ENCODE results near the gene HSDL2.
A peak's percentile ranks its signal among the peaks of the same experiment; 100 is the strongest.

The HSDL2 gene

GRCh38 chr9:112380102-112380824, at the start of gene HSDL2:
HSDL2 (plus strand) TSS chr9:112380108; CDS start chr9:112380164, 56 bp downstream.
- TF ChIP-seq, protein P1, sequence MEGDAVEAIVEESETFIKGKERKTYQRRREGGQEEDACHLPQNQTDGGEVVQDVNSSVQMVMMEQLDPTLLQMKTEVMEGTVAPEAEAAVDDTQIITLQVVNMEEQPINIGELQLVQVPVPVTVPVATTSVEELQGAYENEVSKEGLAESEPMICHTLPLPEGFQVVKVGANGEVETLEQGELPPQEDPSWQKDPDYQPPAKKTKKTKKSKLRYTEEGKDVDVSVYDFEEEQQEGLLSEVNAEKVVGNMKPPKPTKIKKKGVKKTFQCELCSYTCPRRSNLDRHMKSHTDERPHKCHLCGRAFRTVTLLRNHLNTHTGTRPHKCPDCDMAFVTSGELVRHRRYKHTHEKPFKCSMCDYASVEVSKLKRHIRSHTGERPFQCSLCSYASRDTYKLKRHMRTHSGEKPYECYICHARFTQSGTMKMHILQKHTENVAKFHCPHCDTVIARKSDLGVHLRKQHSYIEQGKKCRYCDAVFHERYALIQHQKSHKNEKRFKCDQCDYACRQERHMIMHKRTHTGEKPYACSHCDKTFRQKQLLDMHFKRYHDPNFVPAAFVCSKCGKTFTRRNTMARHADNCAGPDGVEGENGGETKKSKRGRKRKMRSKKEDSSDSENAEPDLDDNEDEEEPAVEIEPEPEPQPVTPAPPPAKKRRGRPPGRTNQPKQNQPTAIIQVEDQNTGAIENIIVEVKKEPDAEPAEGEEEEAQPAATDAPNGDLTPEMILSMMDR (IDR thresholded peaks at IDR 0.05; ENCODE audit: low read depth, low read length): no peak
- H3K4me3 ChIP-seq (ENCODE audit: low read depth, low read length): peak within 1 kb of the TSS; percentile 88

DNA sequence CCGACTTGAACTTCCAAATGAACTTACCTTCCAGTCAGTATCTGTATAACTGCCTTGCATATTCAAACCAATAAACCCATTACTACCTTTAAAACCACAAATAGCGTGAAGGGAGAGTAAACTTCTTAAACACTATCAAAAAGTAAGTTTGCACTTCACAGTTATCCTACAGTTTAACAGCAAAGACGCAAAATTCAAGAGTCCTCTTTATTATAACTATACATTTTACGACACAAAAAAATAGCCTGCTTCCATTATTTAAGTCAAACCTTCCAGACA, 48.3 kb upstream of the HSDL2 start:
- TF ChIP-seq, protein P1 (IDR thresholded peaks at IDR 0.05; ENCODE audit: low read depth, low read length): no peak
- peak overlapping the region; percentile 88 for H3K4me3 ChIP-seq (ENCODE audit: low read depth, low read length)

DNA sequence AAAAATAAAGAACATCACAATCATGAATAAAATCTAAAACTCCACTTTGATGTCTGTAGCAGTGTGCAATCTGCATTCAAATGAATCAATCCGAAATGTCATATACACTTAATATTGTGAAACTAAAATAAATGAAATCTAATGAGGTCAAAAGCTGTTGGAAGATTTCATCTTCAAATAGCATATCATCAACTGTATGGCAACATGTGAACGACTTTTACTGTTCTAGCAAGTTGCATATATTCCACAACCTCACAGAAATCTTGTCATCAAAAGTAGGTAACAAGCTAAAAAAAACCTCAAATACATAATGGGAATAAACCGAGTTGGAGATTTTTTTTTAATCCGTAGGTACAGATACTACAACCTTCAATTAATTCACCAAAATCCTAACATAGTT, 47.7 kb upstream of the HSDL2 start:
- H3K4me3 ChIP-seq (ENCODE audit: low read depth, low read length): peak overlapping the region; percentile 88
- TF ChIP-seq, protein P1 (IDR thresholded peaks at IDR 0.05; ENCODE audit: low read depth, low read length): no peak

DNA sequence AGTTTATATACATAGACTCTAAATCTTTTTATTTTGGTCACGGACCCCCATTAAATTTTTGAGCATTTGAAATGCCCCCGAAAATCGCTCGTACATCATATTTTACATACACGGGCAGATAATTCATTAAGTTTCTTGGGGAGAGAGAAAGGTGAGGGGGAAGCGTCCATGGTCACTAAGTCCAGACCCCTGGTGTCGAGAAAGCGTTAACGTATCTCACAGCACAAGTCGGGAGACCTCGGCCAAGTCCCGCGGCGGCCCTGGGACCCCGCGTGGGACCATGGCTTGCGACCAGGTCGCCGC, 47.3 kb upstream of the HSDL2 start:
- TF ChIP-seq, protein P1 (IDR thresholded peaks at IDR 0.05; ENCODE audit: low read depth, low read length): no peak
- H3K4me3 ChIP-seq (ENCODE audit: low read depth, low read length): peak overlapping the region; percentile 88

- TF ChIP-seq, protein P1 (IDR thresholded peaks at IDR 0.05; ENCODE audit: low read depth, low read length): no peak
- H3K4me3 ChIP-seq (ENCODE audit: low read depth, low read length): peak within 1 kb of the TSS; percentile 88
Measured at GRCh38 chr9:112332977-112333638, 46.8 kb upstream of the HSDL2 start, which contains the start of gene PTBP3. PTBP3 (minus strand) TSS chr9:112333619; CDS start chr9:112297865, 35,754 bp downstream.

DNA sequence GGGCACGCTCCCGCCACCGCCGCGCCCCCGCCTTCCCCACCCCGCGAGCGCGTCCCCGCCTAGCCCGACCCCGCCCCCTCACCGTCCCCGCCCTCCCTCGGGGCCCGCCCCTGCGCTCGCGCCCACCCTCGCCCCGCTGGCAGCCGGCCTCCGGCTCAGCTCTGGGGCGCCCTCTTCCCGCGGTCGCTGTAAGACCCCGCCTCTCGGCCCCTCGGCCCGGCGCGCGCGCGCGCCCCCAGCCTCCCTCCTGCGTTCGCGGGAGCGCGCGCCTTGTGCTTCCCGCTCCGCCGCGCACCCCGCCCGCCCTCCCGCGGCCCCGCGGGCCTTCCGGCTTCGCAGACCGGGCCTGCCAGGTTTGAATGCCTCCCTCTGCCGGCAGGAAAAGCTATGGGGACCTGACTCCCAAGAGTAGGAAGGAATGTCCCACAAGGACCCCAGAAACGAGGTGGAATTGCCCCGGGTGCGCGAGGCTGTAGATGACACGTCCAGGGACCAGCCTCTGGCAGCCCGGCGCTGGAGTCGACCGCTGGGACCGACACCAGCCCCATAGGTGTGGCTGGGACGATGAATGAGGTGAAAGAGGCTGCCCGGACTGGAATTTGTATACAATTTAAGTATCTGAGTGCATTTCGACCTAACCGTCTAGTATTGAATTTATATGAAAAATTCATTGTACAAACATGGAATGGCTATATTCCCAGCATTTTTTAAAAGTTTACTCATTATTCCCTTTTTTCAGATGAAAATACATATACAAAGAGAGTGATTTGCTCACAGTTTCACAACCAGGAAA, 46.1 kb upstream of the HSDL2 start:
- peak overlapping the region; percentile 88 for H3K4me3 ChIP-seq (ENCODE audit: low read depth, low read length)
- TF ChIP-seq, protein P1 (IDR thresholded peaks at IDR 0.05; ENCODE audit: low read depth, low read length): peak; percentile 55

DNA sequence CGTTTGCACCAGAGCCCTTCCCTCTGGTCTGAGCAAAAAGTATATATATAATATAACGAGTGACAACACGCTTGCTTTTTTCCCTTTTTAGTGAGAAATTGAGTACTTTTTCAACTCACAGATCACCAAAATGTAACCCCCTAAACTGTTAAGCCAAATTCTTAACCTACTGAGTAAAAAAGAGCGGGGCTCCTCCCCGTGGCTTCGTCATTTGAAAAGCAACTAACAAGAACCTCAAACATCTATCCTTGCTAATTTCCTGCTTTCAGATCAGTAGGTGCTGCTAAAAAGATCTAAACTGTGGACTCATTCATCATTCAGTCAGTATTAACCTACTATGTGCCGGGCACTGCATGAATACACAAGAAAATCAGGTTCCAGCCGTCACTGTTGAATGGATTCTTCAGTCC, 45.5 kb upstream of the HSDL2 start:
- TF ChIP-seq, protein P1 (IDR thresholded peaks at IDR 0.05; ENCODE audit: low read depth, low read length): no peak
- H3K4me3 ChIP-seq (ENCODE audit: low read depth, low read length): peak overlapping the region; percentile 70

All from WI38 (cell line).